K562 (cell line): ENCODE measurements around the gene OSCP1. TPM values are rescaled to one million over a fixed set of nuclear protein-coding genes. Genes with fewer than 3 reads are reported as not detected.

Source experiments
- ARID4B ChIP-seq: sonication (generic); formaldehyde crosslinking; IDR thresholded peaks from 2 replicates; pipeline ENCODE4 v1.8.0; 2022; ENCODE audit warnings: mild to moderate bottlenecking, missing genetic modification reagents
- CHAMP1 ChIP-seq: fragments of 450-650 bp; IDR thresholded peaks from 2 replicates; pipeline ENCODE4 v1.6.1; 2016; ENCODE audit warnings: mild to moderate bottlenecking
- ETV5 ChIP-seq: sonication (generic); formaldehyde crosslinking; IDR thresholded peaks from 2 replicates; pipeline ENCODE4 v1.4.0; 2020; ENCODE audit warnings: low read depth, mild to moderate bottlenecking, missing genetic modification reagents
- GTF2F1 ChIP-seq: IDR thresholded peaks from 2 replicates; pipeline ENCODE4 v1.6.1; 2011; ENCODE audit warnings: low read depth, low read length, improper control_type of control experiment
- JUN ChIP-seq, 2 experiments: sonication (generic) in 1 of 2; formaldehyde crosslinking in 1 of 2; IDR thresholded peaks; 2 replicates each; pipeline versions ENCODE4 v1.6.1 to v1.8.0; 2012 to 2022; ENCODE audit warnings: borderline replicate concordance in 2 of 2, mild to moderate bottlenecking in 2 of 2, improper control_type of control experiment in 1 of 2, low read depth in 1 of 2, low read length in 1 of 2, missing genetic modification reagents in 1 of 2
- MXI1 ChIP-seq: IDR thresholded peaks from 2 replicates; pipeline ENCODE4 v1.6.1; 2011; ENCODE audit warnings: low read depth, mild to moderate bottlenecking, improper control_type of control experiment, low read length
- NFYB ChIP-seq: IDR thresholded peaks from 2 replicates; pipeline ENCODE4 v1.6.1; 2011; ENCODE audit warnings: mild to moderate bottlenecking, moderate library complexity; ENCODE audit not compliant: insufficient read length; ENCODE audit errors: extremely low read depth
- PATZ1 ChIP-seq: fragments of 250-450 bp; sonication (Bioruptor Pico); IDR thresholded peaks from 2 replicates; pipeline ENCODE4 v1.5.0; 2020; ENCODE audit warnings: mild to moderate bottlenecking, borderline replicate concordance
- SIN3A ChIP-seq, 2 experiments: fragments of 150-350 bp in 1 of 2; IDR thresholded peaks; 2 replicates each; pipeline ENCODE4 v1.6.1; 2011 to 2016; ENCODE audit warnings: borderline replicate concordance in 2 of 2, low read depth in 2 of 2, low read length in 2 of 2, mild to moderate bottlenecking in 2 of 2, moderate library complexity in 2 of 2; ENCODE audit not compliant: control insufficient read depth in 1 of 2
- SP1 ChIP-seq: sonication (generic); formaldehyde crosslinking; IDR thresholded peaks from 2 replicates; pipeline ENCODE4 v1.8.1; 2022; ENCODE audit warnings: mild to moderate bottlenecking, missing genetic modification reagents
- TFAP4 ChIP-seq: sonication (generic); formaldehyde crosslinking; IDR thresholded peaks from 2 replicates; pipeline ENCODE4 v1.8.0; 2022; ENCODE audit warnings: missing genetic modification reagents, mild to moderate bottlenecking, moderate library complexity, borderline replicate concordance
- ZBTB12 ChIP-seq: fragments of 250-450 bp; sonication (Bioruptor Pico); IDR thresholded peaks from 2 replicates; pipeline ENCODE4 v1.4.0; 2020
- ZFX ChIP-seq: sonication (generic); formaldehyde crosslinking; IDR thresholded peaks from 2 replicates; pipeline ENCODE4 v1.8.0; 2022; ENCODE audit warnings: mild to moderate bottlenecking, missing genetic modification reagents, moderate library complexity
- polyA plus RNA-seq, 8 experiments: library from polyadenylated mRNA; depleted of rRNA in 4 of 8; stranded (reverse) in 5 of 8; unstranded in 3 of 8; fragments of >200 nt; fragmentation: Nextera tagmentation in 2 of 8; fragmentation: Illumina TruSeq in 1 of 8; extraction: Ambion mirVana in 2 of 8; extraction: Trizol in 1 of 8; gene quantifications; 2 replicates each; pipeline versions ENCODE4 v1.2.1 to v1.2.3, GENCODE V29; 2011 to 2014; ENCODE audit warnings: inconsistent platforms in 1 of 8, missing spikeins in 1 of 8
- total RNA-seq, 7 experiments: library from RNA; depleted of rRNA in 6 of 7; stranded (reverse); fragments of >200 nt in 6 of 7; fragmentation: Illumina TruSeq in 2 of 7; extraction: Trizol in 2 of 7; gene quantifications; 2 replicates each; pipeline versions ENCODE4 v1.2.1 to v1.2.3, GENCODE V29; 2011 to 2021; ENCODE audit warnings: low replicate concordance in 1 of 7

The OSCP1 gene
- total and polyA plus RNA-seq, 9 of the 15 experiments (the other 6 are each of a cell fraction or from before 2014, with no cell fraction given): 0.15 to 0.40 (median 0.33) TPM; not detected in 5

GRCh38 chr1:36411674-36412648, 38.3 kb downstream of the OSCP1 start (continued):
- TF ChIP-seq ARID4B (no peak), CHAMP1 (no peak), PATZ1 (CRISPR knock-in tag) (no peak), SIN3A (IDR thresholded peaks at IDR 0.05; ENCODE audit: borderline replicate concordance in 2 of 2, control insufficient read depth in 1 of 2, low read depth in 2 of 2, low read length in 2 of 2) (no peak), ZFX (CRISPR knock-in tag) (no peak), ZBTB12 (CRISPR knock-in tag) (no peak), JUN (IDR thresholded peaks at IDR 0.05; ENCODE audit: borderline replicate concordance, low read depth, low read length) (no peak), JUN (CRISPR knock-in tag; IDR thresholded peaks at IDR 0.05; ENCODE audit: borderline replicate concordance) (no peak), MXI1 (no peak), ETV5 (no peak), TFAP4 (CRISPR knock-in tag) (peak; percentile 47), GTF2F1 (no peak), NFYB (peak; percentile 33), SP1 (CRISPR knock-in tag) (0 out of 2 replicates have a peak, but pooled peaks have one; percentile 27)
